Keratinocyte (primary cell): ENCODE results near the gene MLLT10. TPM values are rescaled to one million over a fixed set of nuclear protein-coding genes. Genes with fewer than 3 reads are reported as not detected.

Experiments used
- DNase-seq: peaks from one replicate; pipeline ENCODE4 v3.0.0-alpha.2; 2011; ENCODE audit warnings: low read depth, missing footprints, low spot score
- FAIRE-seq: peaks from 2 replicates; lab custom pipeline; 2011; peaks lifted over from hg19 to GRCh38; lab: Jason Lieb, UNC
- H2AFZ ChIP-seq: 2 replicates; pipeline ENCODE4 v1.6.0; 2012; ENCODE audit warnings: low read length, control low read depth, inconsistent platforms; ENCODE audit not compliant: control insufficient read depth
- H3K27ac ChIP-seq: 2 replicates; pipeline ENCODE4 v1.5.1; 2011; ENCODE audit warnings: low read length; ENCODE audit not compliant: control insufficient read depth, insufficient read depth
- H3K27me3 ChIP-seq: 3 replicates; pipeline ENCODE4 v1.6.0; 2011; ENCODE audit warnings: low read length; ENCODE audit not compliant: control insufficient read depth, insufficient read depth; ENCODE audit errors: extremely low read depth
- H3K36me3 ChIP-seq, 2 experiments: 2 replicates in 1 of 2; 3 replicates in 1 of 2; pipeline ENCODE4 v1.5.1; 2011; ENCODE audit warnings: low read length in 2 of 2, mild to moderate bottlenecking in 1 of 2; ENCODE audit not compliant: control insufficient read depth in 2 of 2, insufficient read depth in 2 of 2; ENCODE audit errors: extremely low read depth in 1 of 2
- H3K4me1 ChIP-seq: 3 replicates; pipeline ENCODE4 v1.5.1; 2011; ENCODE audit warnings: low read length; ENCODE audit not compliant: control insufficient read depth, insufficient read depth; ENCODE audit errors: extremely low read depth
- H3K4me2 ChIP-seq: 3 replicates; pipeline ENCODE4 v1.6.0; 2011; ENCODE audit warnings: low read depth, low read length; ENCODE audit not compliant: control insufficient read depth, insufficient read depth; ENCODE audit errors: extremely low read depth
- H3K4me3 ChIP-seq, 3 experiments: fragments of 200-600 bp in 1 of 3; sonication (generic) in 1 of 3; 2 replicates in 2 of 3; 3 replicates in 1 of 3; pipeline ENCODE4 v1.5.1; 2011 to 2016; ENCODE audit warnings: low read length in 3 of 3, mild to moderate bottlenecking in 3 of 3, control low read depth in 2 of 3, inconsistent platforms in 1 of 3, low read depth in 1 of 3, mixed read lengths in 1 of 3, mixed run types in 1 of 3, moderate library complexity in 1 of 3; ENCODE audit not compliant: control insufficient read depth in 2 of 3, insufficient read depth in 2 of 3; ENCODE audit errors: extremely low read depth in 1 of 3
- H3K79me2 ChIP-seq: 2 replicates; pipeline ENCODE4 v1.6.0; 2012; ENCODE audit warnings: low read length; ENCODE audit not compliant: control insufficient read depth, insufficient read depth
- H3K9ac ChIP-seq: 3 replicates; pipeline ENCODE4 v1.6.0; 2011; ENCODE audit warnings: low read length; ENCODE audit not compliant: control insufficient read depth, insufficient read depth; ENCODE audit errors: extremely low read depth
- H3K9me1 ChIP-seq: 3 replicates; pipeline ENCODE4 v1.6.0; 2011; ENCODE audit warnings: low read length; ENCODE audit not compliant: control insufficient read depth, insufficient read depth; ENCODE audit errors: extremely low read depth
- H3K9me3 ChIP-seq: 2 replicates; pipeline ENCODE4 v1.5.1; 2012; ENCODE audit warnings: low read depth, low read length; ENCODE audit not compliant: control insufficient read depth
- H4K20me1 ChIP-seq: 3 replicates; pipeline ENCODE4 v1.6.0; 2011; ENCODE audit warnings: low read length; ENCODE audit not compliant: control insufficient read depth, insufficient read depth; ENCODE audit errors: extremely low read depth
- EZH2 ChIP-seq: IDR thresholded peaks from one replicate; pipeline ENCODE4 v1.6.1; 2012; ENCODE audit warnings: inconsistent platforms, mild to moderate bottlenecking, low read length, moderate library complexity
- dilution Hi-C: fragments of 300-500 bp; cut with MboI; formaldehyde crosslinking; loops from one replicate; pipeline ENCODE4 v1.7.0; 2020; ENCODE audit warnings: low sequenced_read_pairs; ENCODE audit not compliant: extremely low pct_ligation_motif_present
- polyA plus RNA-seq, 5 experiments: library from polyadenylated mRNA; depleted of rRNA in 3 of 5; stranded (reverse) in 3 of 5; stranded (forward) in 1 of 5; unstranded in 1 of 5; fragments of >200 nt; gene quantifications; 1 replicate in 1 of 5; 2 replicates in 3 of 5; 3 replicates in 1 of 5; pipeline versions ENCODE4 v1.2.1 to v1.2.3, GENCODE V29; 2011 to 2012; ENCODE audit warnings: missing spikeins in 2 of 5, low read depth in 1 of 5, low replicate concordance in 1 of 5
- TF ChIP-seq, protein P1 (sequence below), 3 experiments: IDR thresholded peaks in 1 of 3; conservative IDR thresholded peaks in 1 of 3; optimal IDR thresholded peaks in 1 of 3; 2 replicates in 2 of 3; 3 replicates in 1 of 3; pipeline versions ENCODE3 to v1.5.1; 2011; ENCODE audit warnings: low read length in 3 of 3, mild to moderate bottlenecking in 3 of 3, moderate library complexity in 2 of 3, control low read depth in 1 of 3, inconsistent platforms in 1 of 3; ENCODE audit not compliant: insufficient read depth in 2 of 3; ENCODE audit errors: extremely low read depth in 1 of 3

The MLLT10 gene
- polyA plus RNA-seq, 1 donor (not counting 4 experiments of a cell fraction or from before 2014, with no cell fraction given), result 40.2 TPM

DNA sequence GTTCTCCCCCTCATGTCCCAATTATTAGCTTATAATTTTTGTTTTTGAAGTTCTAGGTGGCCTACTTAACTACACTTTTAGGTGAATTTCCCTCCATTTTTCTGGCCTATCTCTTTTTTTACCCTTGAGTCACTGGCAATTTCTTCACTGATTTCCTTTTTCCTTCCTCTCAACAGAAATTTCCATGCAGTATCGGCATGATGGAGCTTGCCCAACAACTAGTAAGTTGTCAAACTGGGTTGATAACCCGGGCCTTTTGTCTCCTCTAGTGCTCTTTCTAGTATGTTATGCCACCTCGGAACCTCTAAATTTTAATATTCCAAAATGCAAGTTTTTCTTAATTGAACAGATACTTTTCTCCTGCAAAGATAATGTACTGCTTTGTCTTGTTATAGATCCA lies 147.1 kb downstream of the MLLT10 start:
- no peaks in the 10 kb centered on the region for H3K36me3 ChIP-seq
- peaks cover 11% of the 10 kb centered on the region for H3K4me1 ChIP-seq
- H3K9me3 ChIP-seq, result no peaks in the 10 kb centered on the region
- no peak overlapping the region for H3K9ac ChIP-seq
- DNase-seq, result peak; percentile 4
- peak; percentile 76 for FAIRE-seq
- no peaks in the 10 kb centered on the region for H3K9me1 ChIP-seq
- TF ChIP-seq EZH2, result no peak
- TF ChIP-seq, protein P1, sequence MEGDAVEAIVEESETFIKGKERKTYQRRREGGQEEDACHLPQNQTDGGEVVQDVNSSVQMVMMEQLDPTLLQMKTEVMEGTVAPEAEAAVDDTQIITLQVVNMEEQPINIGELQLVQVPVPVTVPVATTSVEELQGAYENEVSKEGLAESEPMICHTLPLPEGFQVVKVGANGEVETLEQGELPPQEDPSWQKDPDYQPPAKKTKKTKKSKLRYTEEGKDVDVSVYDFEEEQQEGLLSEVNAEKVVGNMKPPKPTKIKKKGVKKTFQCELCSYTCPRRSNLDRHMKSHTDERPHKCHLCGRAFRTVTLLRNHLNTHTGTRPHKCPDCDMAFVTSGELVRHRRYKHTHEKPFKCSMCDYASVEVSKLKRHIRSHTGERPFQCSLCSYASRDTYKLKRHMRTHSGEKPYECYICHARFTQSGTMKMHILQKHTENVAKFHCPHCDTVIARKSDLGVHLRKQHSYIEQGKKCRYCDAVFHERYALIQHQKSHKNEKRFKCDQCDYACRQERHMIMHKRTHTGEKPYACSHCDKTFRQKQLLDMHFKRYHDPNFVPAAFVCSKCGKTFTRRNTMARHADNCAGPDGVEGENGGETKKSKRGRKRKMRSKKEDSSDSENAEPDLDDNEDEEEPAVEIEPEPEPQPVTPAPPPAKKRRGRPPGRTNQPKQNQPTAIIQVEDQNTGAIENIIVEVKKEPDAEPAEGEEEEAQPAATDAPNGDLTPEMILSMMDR (optimal IDR thresholded peaks at IDR 0.05 in 1 of 3, IDR thresholded peaks at IDR 0.05 in 1 of 3, conservative IDR thresholded peaks at IDR 0.05 in 1 of 3; ENCODE audit: extremely low read depth in 1 of 3, insufficient read depth in 2 of 3, low read length in 3 of 3), result no peak
- H4K20me1 ChIP-seq, result no peaks in the 10 kb centered on the region
- dilution Hi-C loops, result no loop called here
- H3K4me2 ChIP-seq, result peak overlapping the region; percentile 73
- no peak overlapping the region for H3K27ac ChIP-seq
- H3K4me3 ChIP-seq, result no peak overlapping the region
- no peak overlapping the region for H2AFZ ChIP-seq
- H3K27me3 ChIP-seq, result no peaks in the 10 kb centered on the region
- peaks cover 1% of the 10 kb centered on the region for H3K79me2 ChIP-seq

DNA sequence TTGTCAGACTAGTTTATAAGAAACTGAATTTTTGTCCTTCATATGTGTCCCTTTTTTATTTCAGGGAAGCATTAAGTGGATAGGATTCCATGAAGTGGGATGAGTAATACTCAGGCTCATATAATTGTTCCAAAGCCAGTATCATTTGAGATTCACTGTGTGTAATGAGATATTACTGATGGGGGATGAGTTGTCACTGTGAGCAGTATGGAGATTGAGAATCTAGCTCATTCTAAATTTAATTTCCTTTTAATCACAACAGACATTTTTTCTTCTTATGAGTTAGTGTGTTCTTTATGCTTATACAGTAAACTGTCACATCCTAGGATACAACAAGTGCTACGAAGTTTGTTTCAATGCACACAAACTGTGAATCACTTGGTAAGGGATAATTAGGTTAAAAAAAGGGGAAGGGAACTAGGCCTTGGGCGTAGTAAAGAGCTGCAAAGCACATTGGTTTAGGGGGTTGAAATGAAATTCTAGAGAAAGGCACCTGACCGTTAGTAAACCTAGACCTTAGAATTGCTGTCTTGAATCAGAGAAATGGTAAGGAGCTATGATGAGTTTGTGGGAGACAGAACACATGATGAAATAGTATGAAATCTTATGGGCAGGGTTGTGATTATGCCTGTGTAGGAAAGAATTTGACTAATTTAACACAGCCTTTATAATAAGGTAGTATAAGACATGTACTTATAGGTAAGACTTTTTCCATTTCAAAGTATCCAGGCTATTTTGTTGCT lies 153.4 kb downstream of the MLLT10 start:
- Histone ChIP-seq H3K9me1 (no peaks in the 10 kb centered on the region), H3K9me3 (no peaks in the 10 kb centered on the region), H3K27ac (peak overlapping the region; percentile 80), H2AFZ (no peak overlapping the region), H3K9ac (no peak overlapping the region), H3K4me1 (peaks cover 7% of the 10 kb centered on the region), H3K4me3 (no peak overlapping the region), H3K36me3 (peaks cover 0 to 4% of the 10 kb centered on the region in 2 experiments), H3K79me2 (no peaks in the 10 kb centered on the region), H3K27me3 (no peaks in the 10 kb centered on the region), H3K4me2 (no peak overlapping the region), H4K20me1 (no peaks in the 10 kb centered on the region)
- FAIRE-seq (peak; percentile 43), DNase-seq (no peak)
- dilution Hi-C loops, result no loop called here
- no peak for TF ChIP-seq EZH2
- TF ChIP-seq, protein P1 (optimal IDR thresholded peaks at IDR 0.05 in 1 of 3, IDR thresholded peaks at IDR 0.05 in 1 of 3, conservative IDR thresholded peaks at IDR 0.05 in 1 of 3; ENCODE audit: extremely low read depth in 1 of 3, insufficient read depth in 2 of 3, low read length in 3 of 3), result no peak
